Measurements from ENCODE around the gene RNFT1. TPM values are rescaled to one million over a fixed set of nuclear protein-coding genes. Genes with fewer than 3 reads are reported as not detected.
A peak's percentile ranks its signal among the peaks of the same experiment; 100 is the strongest.
"Not testable (repeated sequence)": the region's sequence is repeated elsewhere in the genome, so short reads cannot be mapped to it uniquely, and the experiment has no call there.

Gene RNFT1
- total and polyA plus RNA-seq, 2 experiments from 2014 or later, result 33.9 to 35.2 TPM

DNA sequence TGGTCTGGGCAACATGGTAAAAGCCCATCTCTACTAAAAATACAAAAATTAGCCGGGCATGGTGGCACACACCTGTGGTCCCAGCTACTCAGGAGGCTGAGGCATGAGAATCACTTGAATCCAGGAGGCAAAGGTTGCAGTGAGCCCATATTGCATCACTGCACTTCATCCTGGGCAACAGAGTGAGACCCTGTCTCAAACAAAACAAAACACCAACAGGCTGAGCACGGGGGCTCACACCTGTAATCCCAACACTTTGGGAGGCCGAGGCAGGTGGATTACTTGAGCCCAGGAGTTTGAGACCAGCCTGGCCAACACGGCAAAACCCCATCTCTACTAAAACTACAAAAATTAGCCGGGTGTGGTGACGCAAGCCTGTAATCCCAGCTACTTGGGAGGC, 10.6 kb upstream of the RNFT1 start:
- H3K36me3 ChIP-seq (replicated peaks; ENCODE audit: insufficient read depth, low read depth); H3K9me3 ChIP-seq (ENCODE audit: low read depth); H3K79me2 ChIP-seq; H4K20me1 ChIP-seq (ENCODE audit: insufficient read depth, poor library complexity, severe bottlenecking); H3K4me1 ChIP-seq (ENCODE audit: insufficient read depth); H3K4me3 ChIP-seq; H3K4me2 ChIP-seq; H3K27ac ChIP-seq; H3K9me2 ChIP-seq (replicated peaks; ENCODE audit: insufficient read depth); H3K27me3 ChIP-seq; DNase-seq (ENCODE audit: low spot score); H2AFZ ChIP-seq: not testable (repeated sequence)
- 91% methylated on average over 4 of the region's 6 CpGs for WGBS (ENCODE audit: low lambda C conversion rate, missing lambda C conversion rate)

DNA sequence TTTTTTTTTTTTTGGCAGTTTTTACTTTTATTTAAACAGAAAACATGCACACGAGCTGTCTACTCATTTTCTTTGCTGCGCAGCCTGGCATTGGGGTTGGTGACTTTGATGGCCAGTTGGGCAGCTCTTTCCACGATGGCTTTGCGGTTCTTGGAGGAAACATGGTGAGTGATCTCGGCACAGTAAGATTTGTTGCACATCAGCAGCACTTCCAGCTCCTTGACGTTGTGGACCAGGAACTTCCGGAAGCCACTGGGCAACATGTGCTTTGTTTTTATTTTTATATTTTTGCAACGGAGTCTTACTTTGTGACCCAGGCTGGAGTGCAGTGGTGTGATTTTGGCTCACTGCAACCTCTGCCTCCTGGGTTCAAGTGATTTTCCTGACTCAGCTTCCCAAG, 8.9 kb upstream of the RNFT1 start:
- H2AFZ ChIP-seq; H3K4me2 ChIP-seq; H3K9me3 ChIP-seq (ENCODE audit: low read depth); DNase-seq (ENCODE audit: low spot score); H3K79me2 ChIP-seq; H3K36me3 ChIP-seq (replicated peaks; ENCODE audit: insufficient read depth, low read depth); H3K4me3 ChIP-seq; H3K9me2 ChIP-seq (replicated peaks; ENCODE audit: insufficient read depth); H3K27me3 ChIP-seq; H3K4me1 ChIP-seq (ENCODE audit: insufficient read depth); H3K27ac ChIP-seq; H4K20me1 ChIP-seq (ENCODE audit: insufficient read depth, poor library complexity, severe bottlenecking): not testable (repeated sequence)
- 91% methylated on average over 8 of the region's 8 CpGs for WGBS (ENCODE audit: low lambda C conversion rate, missing lambda C conversion rate)

DNA sequence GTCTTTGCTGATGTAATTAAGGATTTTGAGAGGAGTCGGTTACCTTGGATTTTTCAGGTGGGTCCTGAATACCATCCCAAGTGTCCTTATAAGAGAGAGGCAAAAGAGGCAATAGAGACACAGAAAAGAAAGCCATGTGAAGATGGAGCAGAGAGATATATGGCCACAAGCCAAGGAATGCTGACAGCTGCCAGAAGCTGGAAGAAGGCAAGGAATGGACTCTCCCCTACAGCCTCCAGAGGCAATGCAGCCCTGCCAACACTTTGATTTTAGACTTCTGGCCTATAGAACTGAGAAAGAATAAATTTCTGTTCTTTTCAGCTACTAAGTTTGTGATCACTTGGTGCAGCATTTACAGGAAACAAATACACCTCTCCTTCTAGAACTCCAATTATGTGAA, 8.2 kb upstream of the RNFT1 start:
- H3K27ac ChIP-seq, result no peak overlapping the region

DNA sequence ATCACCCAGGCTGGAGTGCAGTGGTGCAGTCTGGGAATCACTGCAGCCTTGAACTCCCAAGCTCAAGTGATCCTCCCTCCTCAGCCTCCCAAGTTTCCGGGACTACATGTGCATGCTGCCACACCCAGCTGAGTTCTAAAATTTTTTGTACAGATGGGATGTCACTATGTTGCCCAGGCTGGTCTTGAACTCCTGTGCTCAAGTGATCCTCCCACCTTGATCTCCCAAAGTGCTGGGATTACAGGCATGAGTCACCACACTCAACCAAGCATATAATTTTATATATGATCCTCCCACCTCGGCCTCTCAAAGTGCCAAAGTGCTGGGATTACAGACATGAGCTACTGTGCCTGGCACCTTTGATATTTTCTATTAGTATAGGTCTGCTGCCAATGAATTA, 7.2 kb upstream of the RNFT1 start:
- not testable (repeated sequence) for H3K27ac ChIP-seq; H2AFZ ChIP-seq; H4K20me1 ChIP-seq (ENCODE audit: insufficient read depth, poor library complexity, severe bottlenecking); H3K36me3 ChIP-seq (replicated peaks; ENCODE audit: insufficient read depth, low read depth); H3K4me1 ChIP-seq (ENCODE audit: insufficient read depth); H3K4me3 ChIP-seq; H3K27me3 ChIP-seq; H3K9me3 ChIP-seq (ENCODE audit: low read depth); DNase-seq (ENCODE audit: low spot score); H3K79me2 ChIP-seq; H3K4me2 ChIP-seq; H3K9me2 ChIP-seq (replicated peaks; ENCODE audit: insufficient read depth)
- WGBS (ENCODE audit: low lambda C conversion rate, missing lambda C conversion rate), result 89% methylated on average over 2 of the region's 2 CpGs

More for the DNA sequence above, 8.2 kb upstream of the RNFT1 start:
- Histone ChIP-seq H3K9me3 (ENCODE audit: low read depth) (no peaks in the 10 kb centered on the region), H3K4me2 (no peak overlapping the region), H3K9me2 (replicated peaks; ENCODE audit: insufficient read depth) (no peaks in the 10 kb centered on the region), H3K4me3 (no peak overlapping the region), H3K36me3 (replicated peaks; ENCODE audit: insufficient read depth, low read depth) (no peaks in the 10 kb centered on the region), H3K4me1 (ENCODE audit: insufficient read depth) (no peaks in the 10 kb centered on the region), H4K20me1 (ENCODE audit: insufficient read depth, poor library complexity, severe bottlenecking) (no peaks in the 10 kb centered on the region), H3K27me3 (no peaks in the 10 kb centered on the region), H3K79me2 (no peaks in the 10 kb centered on the region), H2AFZ (no peak overlapping the region)
- 96% methylated on average over 1 of the region's 1 CpG for WGBS (ENCODE audit: low lambda C conversion rate, missing lambda C conversion rate)
- TF ChIP-seq EZH2phosphoT487 (IDR thresholded peaks at IDR 0.05; ENCODE audit: low read depth, severe bottlenecking, unreplicated experiment) (no peak), CTCF (IDR thresholded peaks at IDR 0.05; ENCODE audit: poor library complexity) (no peak), EZH2 (IDR thresholded peaks at IDR 0.05; ENCODE audit: borderline replicate concordance) (no peak)
- no peak for DNase-seq (ENCODE audit: low spot score)

GRCh38 chr17:59963738-59964481, 630 bp downstream of the RNFT1 start:
- H3K36me3 ChIP-seq (replicated peaks; ENCODE audit: insufficient read depth, low read depth), result no peaks in the 10 kb centered on the region
- peak; percentile 66 for DNase-seq (ENCODE audit: low spot score)
- TF ChIP-seq EZH2phosphoT487 (IDR thresholded peaks at IDR 0.05; ENCODE audit: low read depth, severe bottlenecking, unreplicated experiment) (no peak), EZH2 (IDR thresholded peaks at IDR 0.05; ENCODE audit: borderline replicate concordance) (no peak), CTCF (IDR thresholded peaks at IDR 0.05; ENCODE audit: poor library complexity) (no peak)
- no peaks in the 10 kb centered on the region for H4K20me1 ChIP-seq (ENCODE audit: insufficient read depth, poor library complexity, severe bottlenecking)
- H3K9me2 ChIP-seq (replicated peaks; ENCODE audit: insufficient read depth), result no peaks in the 10 kb centered on the region
- 7% methylated on average over 21 of the region's 21 CpGs for WGBS (ENCODE audit: low lambda C conversion rate, missing lambda C conversion rate)
- H3K4me3 ChIP-seq, result peak overlapping the region; percentile 74
- H3K4me2 ChIP-seq, result peak overlapping the region; percentile 85
- peaks cover 16% of the 10 kb centered on the region for H3K79me2 ChIP-seq
- no peaks in the 10 kb centered on the region for H3K27me3 ChIP-seq
- H2AFZ ChIP-seq, result peak overlapping the region; percentile 92
- H3K27ac ChIP-seq, result peak overlapping the region; percentile 95
- H3K4me1 ChIP-seq (ENCODE audit: insufficient read depth), result peaks cover 9% of the 10 kb centered on the region
- H3K9me3 ChIP-seq (ENCODE audit: low read depth), result no peaks in the 10 kb centered on the region

All from hepatocyte (in vitro differentiated cells).